OCI-LY7 (cell line): ENCODE measurements around the gene F2RL3. TPM values are rescaled to one million over a fixed set of nuclear protein-coding genes. Genes with fewer than 3 reads are reported as not detected.

Source experiments
- BruUV-seq: library from RNA; stranded (reverse); fragments of 400-500 nt; replicated peaks from 2 replicates; lab custom pipeline; 2021; lab: Mats Ljungman, UMichigan
- CTCF ChIA-PET: fragments of 300-600 bp; sonication (Branson Sonifier 250); formaldehyde crosslinking; loops from one replicate; lab custom pipeline; 2022; ENCODE audit warnings: antibody characterized with exemption; ENCODE audit not compliant: unreplicated experiment; lab: Charles Lee
- POLR2A ChIA-PET: fragments of 300-600 bp; sonication (Branson Sonifier 250); formaldehyde crosslinking; loops from one replicate; lab custom pipeline; 2022; ENCODE audit warnings: antibody characterized with exemption; lab: Charles Lee
- DNase-seq: peaks from one replicate; pipeline ENCODE4 v3.0.0-alpha.2; 2015; ENCODE audit warnings: low spot score
- H2AFZ ChIP-seq: fragments of 200-600 bp; sonication (generic), shearing (Covaris generic); 2 replicates; pipeline ENCODE4 v1.6.1; 2014; ENCODE audit warnings: mild to moderate bottlenecking, antibody characterized with exemption, low read length, moderate library complexity
- H3K27ac ChIP-seq: fragments of 200-600 bp; sonication (generic); 2 replicates; pipeline ENCODE4 v1.5.1; 2014; ENCODE audit warnings: mixed run types, low read depth, mild to moderate bottlenecking, moderate library complexity, low read length, inconsistent platforms; ENCODE audit not compliant: poor library complexity, severe bottlenecking
- H3K36me3 ChIP-seq: fragments of 200-600 bp; sonication (generic); 2 replicates; pipeline ENCODE4 v1.6.1; 2014; ENCODE audit warnings: mild to moderate bottlenecking, antibody characterized with exemption, low read length, moderate library complexity, mixed read lengths; ENCODE audit not compliant: insufficient read depth
- H3K4me1 ChIP-seq: fragments of 200-600 bp; sonication (generic); 2 replicates; pipeline ENCODE4 v1.5.1; 2014; ENCODE audit warnings: mild to moderate bottlenecking, low read length; ENCODE audit not compliant: insufficient read depth, poor library complexity, severe bottlenecking
- H3K4me2 ChIP-seq: fragments of 200-600 bp; sonication (generic); 2 replicates; pipeline ENCODE4 v1.6.1; 2014; ENCODE audit warnings: mild to moderate bottlenecking, low read length
- H3K4me3 ChIP-seq: fragments of 200-600 bp; sonication (generic); 2 replicates; pipeline ENCODE4 v1.5.1; 2014; ENCODE audit warnings: mild to moderate bottlenecking, low read depth, low read length; ENCODE audit not compliant: poor library complexity, severe bottlenecking
- H3K79me2 ChIP-seq: fragments of 200-600 bp; sonication (generic); 2 replicates; pipeline ENCODE4 v1.6.1; 2016; ENCODE audit warnings: low read depth, mild to moderate bottlenecking, low read length, moderate library complexity, mixed read lengths; ENCODE audit not compliant: insufficient read depth
- H3K9me2 ChIP-seq: fragments of 200-600 bp; sonication (generic); 2 replicates; pipeline ENCODE4 v1.6.1; 2016; ENCODE audit warnings: mild to moderate bottlenecking, low read length, mixed read lengths; ENCODE audit not compliant: insufficient read depth
- H3K9me3 ChIP-seq: fragments of 200-600 bp; sonication (generic); 2 replicates; pipeline ENCODE4 v1.6.1; 2014; ENCODE audit warnings: mild to moderate bottlenecking, mixed run types, low read length, mixed read lengths
- H4K20me1 ChIP-seq: fragments of 200-600 bp; sonication (generic); 2 replicates; pipeline ENCODE4 v1.6.1; 2014; ENCODE audit warnings: mild to moderate bottlenecking, antibody characterized with exemption, low read length, moderate library complexity, mixed read lengths; ENCODE audit not compliant: insufficient read depth
- CTCF ChIP-seq: fragments of 200-600 bp; sonication (generic); conservative IDR thresholded peaks from 2 replicates; pipeline ENCODE4 v1.5.1; 2014; ENCODE audit warnings: mild to moderate bottlenecking, antibody characterized with exemption, low read length, moderate library complexity, mixed read lengths
- EZH2phosphoT487 ChIP-seq: fragments of 200-600 bp; sonication (generic); IDR thresholded peaks from 2 replicates; pipeline ENCODE4 v1.6.1; 2018; ENCODE audit warnings: low read depth, borderline replicate concordance, mild to moderate bottlenecking, mixed run types, antibody characterized with exemption, low read length, moderate library complexity, mixed read lengths
- intact Hi-C: fragments of 100-400 bp; cut with micrococcal nuclease; formaldehyde crosslinking; loops from one replicate; pipeline ENCODE4 v1.10.0; 2022; ENCODE audit not compliant: unreplicated experiment
- total RNA-seq, 2 experiments: library from RNA; depleted of rRNA in 1 of 2; stranded (reverse); fragments of >200 nt in 1 of 2; shearing (Covaris generic) in 1 of 2; gene quantifications; 2 replicates each; pipeline ENCODE4 v1.2.3, GENCODE V29; 2014 to 2022

The F2RL3 gene
- total RNA-seq, 2 experiments from 2014 or later, result 0.10 TPM; not detected in 1

- H3K27ac ChIP-seq, result no peak overlapping the region
- no peaks in the 10 kb centered on the region for H3K79me2 ChIP-seq
- H3K9me3 ChIP-seq, result no peaks in the 10 kb centered on the region
- no peak overlapping the region for H3K4me2 ChIP-seq
- peaks cover 29% of the 10 kb centered on the region for H3K4me1 ChIP-seq
- no peak for DNase-seq
- H4K20me1 ChIP-seq, result no peaks in the 10 kb centered on the region
- ChIA-PET CTCF (no interaction called here), POLR2A (no interaction called here)
- no peak for TF ChIP-seq EZH2phosphoT487
- TF ChIP-seq CTCF, result no peak
- no peaks in the 10 kb centered on the region for H3K36me3 ChIP-seq
- BruUV-seq, result no TSS peak
- H2AFZ ChIP-seq, result no peak overlapping the region
- intact Hi-C loops, result loop anchor here (10.0 kb wide), 1 partner anchor 355 kb away; the partner anchor contains the start of gene NR2F6
- no peaks in the 10 kb centered on the region for H3K9me2 ChIP-seq
- no peak overlapping the region for H3K4me3 ChIP-seq
These were observed 1.2 kb downstream of the F2RL3 start for GRCh38 chr19:16889883-16890460.

GRCh38 chr19:16890461-16891184 lies 1.8 kb downstream of the F2RL3 start:
- no peaks in the 10 kb centered on the region for H3K36me3 ChIP-seq
- no peak overlapping the region for H2AFZ ChIP-seq
- no TSS peak for BruUV-seq
- CTCF ChIA-PET, result no interaction called here
- H3K4me2 ChIP-seq, result no peak overlapping the region
- TF ChIP-seq CTCF (no peak), EZH2phosphoT487 (no peak)
- no peaks in the 10 kb centered on the region for H3K9me3 ChIP-seq
- H3K9me2 ChIP-seq, result no peaks in the 10 kb centered on the region
- no peaks in the 10 kb centered on the region for H4K20me1 ChIP-seq
- POLR2A ChIA-PET, result no interaction called here
- intact Hi-C loops, result loop anchor here (10.0 kb wide), 1 partner anchor 354 kb away; the partner anchor contains the start of gene NR2F6
- H3K4me3 ChIP-seq, result no peak overlapping the region
- H3K4me1 ChIP-seq, result peaks cover 29% of the 10 kb centered on the region
- no peaks in the 10 kb centered on the region for H3K79me2 ChIP-seq
- H3K27ac ChIP-seq, result no peak overlapping the region
- no peak for DNase-seq
